ENCODE measurements around the gene MSRB2.

MSRB2 gene

GRCh38 chr10:23094786-23095403 lies 484 bp upstream of the MSRB2 start:
- Histone ChIP-seq H3K4me2 (no peak overlapping the region), H3K4me1 (ENCODE audit: low read depth, poor library complexity, severe bottlenecking) (peaks cover 10% of the 10 kb centered on the region), H3K36me3 (ENCODE audit: insufficient read depth) (no peaks in the 10 kb centered on the region), H3K79me2 (ENCODE audit: insufficient read depth, low read depth) (peaks cover 14% of the 10 kb centered on the region; the same call in 1 of the 2 replicates), H3K4me3 (IDR thresholded peaks at IDR 0.05; ENCODE audit: insufficient read depth, low read depth, low read length) (no peak overlapping the region), H3K27ac (no peak overlapping the region), H4K20me1 (ENCODE audit: insufficient read depth) (no peaks in the 10 kb centered on the region), H3K9ac (no peak overlapping the region), H2AFZ (ENCODE audit: low read depth) (no peak overlapping the region; the same call in 1 of the 2 replicates), H3K27me3 (ENCODE audit: insufficient read depth, low read depth) (no peaks in the 10 kb centered on the region)
- TF ChIP-seq, protein P1, sequence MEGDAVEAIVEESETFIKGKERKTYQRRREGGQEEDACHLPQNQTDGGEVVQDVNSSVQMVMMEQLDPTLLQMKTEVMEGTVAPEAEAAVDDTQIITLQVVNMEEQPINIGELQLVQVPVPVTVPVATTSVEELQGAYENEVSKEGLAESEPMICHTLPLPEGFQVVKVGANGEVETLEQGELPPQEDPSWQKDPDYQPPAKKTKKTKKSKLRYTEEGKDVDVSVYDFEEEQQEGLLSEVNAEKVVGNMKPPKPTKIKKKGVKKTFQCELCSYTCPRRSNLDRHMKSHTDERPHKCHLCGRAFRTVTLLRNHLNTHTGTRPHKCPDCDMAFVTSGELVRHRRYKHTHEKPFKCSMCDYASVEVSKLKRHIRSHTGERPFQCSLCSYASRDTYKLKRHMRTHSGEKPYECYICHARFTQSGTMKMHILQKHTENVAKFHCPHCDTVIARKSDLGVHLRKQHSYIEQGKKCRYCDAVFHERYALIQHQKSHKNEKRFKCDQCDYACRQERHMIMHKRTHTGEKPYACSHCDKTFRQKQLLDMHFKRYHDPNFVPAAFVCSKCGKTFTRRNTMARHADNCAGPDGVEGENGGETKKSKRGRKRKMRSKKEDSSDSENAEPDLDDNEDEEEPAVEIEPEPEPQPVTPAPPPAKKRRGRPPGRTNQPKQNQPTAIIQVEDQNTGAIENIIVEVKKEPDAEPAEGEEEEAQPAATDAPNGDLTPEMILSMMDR (conservative IDR thresholded peaks at IDR 0.05; ENCODE audit: low read depth, low read length) = no peak

GRCh38 chr10:23095966-23096801 lies 805 bp downstream of the MSRB2 start:
- Histone ChIP-seq H2AFZ (ENCODE audit: low read depth) (peak overlapping the region; percentile 55), H3K9ac (peak overlapping the region; percentile 76), H3K27ac (peak overlapping the region; percentile 26), H4K20me1 (ENCODE audit: insufficient read depth) (no peaks in the 10 kb centered on the region), H3K4me1 (ENCODE audit: low read depth, poor library complexity, severe bottlenecking) (peaks cover 10% of the 10 kb centered on the region), H3K27me3 (ENCODE audit: insufficient read depth, low read depth) (no peaks in the 10 kb centered on the region), H3K36me3 (ENCODE audit: insufficient read depth) (no peaks in the 10 kb centered on the region), H3K4me3 (IDR thresholded peaks at IDR 0.05; ENCODE audit: insufficient read depth, low read depth, low read length) (no peak overlapping the region), H3K4me2 (peak overlapping the region; percentile 46), H3K79me2 (ENCODE audit: insufficient read depth, low read depth) (peaks cover 14% of the 10 kb centered on the region; the same call in 1 of the 2 replicates)
- TF ChIP-seq, protein P1 (conservative IDR thresholded peaks at IDR 0.05; ENCODE audit: low read depth, low read length) = no peak

GRCh38 chr10:23096802-23097549 lies 1.6 kb downstream of the MSRB2 start:
- Histone ChIP-seq H3K4me3 (IDR thresholded peaks at IDR 0.05; ENCODE audit: insufficient read depth, low read depth, low read length) (no peak overlapping the region), H3K27me3 (ENCODE audit: insufficient read depth, low read depth) (no peaks in the 10 kb centered on the region), H3K4me1 (ENCODE audit: low read depth, poor library complexity, severe bottlenecking) (peaks cover 10% of the 10 kb centered on the region), H3K27ac (no peak overlapping the region), H3K4me2 (peak overlapping the region; percentile 46), H3K79me2 (ENCODE audit: insufficient read depth, low read depth) (peaks cover 14% of the 10 kb centered on the region; the same call in 1 of the 2 replicates), H3K36me3 (ENCODE audit: insufficient read depth) (no peaks in the 10 kb centered on the region), H3K9ac (no peak overlapping the region), H4K20me1 (ENCODE audit: insufficient read depth) (no peaks in the 10 kb centered on the region), H2AFZ (ENCODE audit: low read depth) (no peak overlapping the region)
- TF ChIP-seq, protein P1 (conservative IDR thresholded peaks at IDR 0.05; ENCODE audit: low read depth, low read length) = no peak

GRCh38 chr10:23099079-23099478 lies 3.7 kb downstream of the MSRB2 start:
- no peaks in the 10 kb centered on the region for H4K20me1 ChIP-seq (ENCODE audit: insufficient read depth)

More at GRCh38 chr10:23099079-23099478, 3.7 kb downstream of the MSRB2 start:
- no peaks in the 10 kb centered on the region for H3K27me3 ChIP-seq (ENCODE audit: insufficient read depth, low read depth)
- no peak overlapping the region for H3K4me2 ChIP-seq
- peaks cover 10% of the 10 kb centered on the region for H3K4me1 ChIP-seq (ENCODE audit: low read depth, poor library complexity, severe bottlenecking)
- no peak overlapping the region for H3K4me3 ChIP-seq (IDR thresholded peaks at IDR 0.05; ENCODE audit: insufficient read depth, low read depth, low read length)
- peaks cover 14% of the 10 kb centered on the region; the same call in 1 of the 2 replicates for H3K79me2 ChIP-seq (ENCODE audit: insufficient read depth, low read depth)
- no peak overlapping the region for H2AFZ ChIP-seq (ENCODE audit: low read depth)
- H3K27ac ChIP-seq = no peak overlapping the region
- no peaks in the 10 kb centered on the region for H3K36me3 ChIP-seq (ENCODE audit: insufficient read depth)
- TF ChIP-seq, protein P1 (conservative IDR thresholded peaks at IDR 0.05; ENCODE audit: low read depth, low read length) = no peak
- H3K9ac ChIP-seq = no peak overlapping the region
